ENCODE measurements around the gene SLC5A4. TPM values are rescaled to one million over a fixed set of nuclear protein-coding genes. Genes with fewer than 3 reads are reported as not detected.
"Not testable (repeated sequence)": the region's sequence is repeated elsewhere in the genome, so short reads cannot be mapped to it uniquely, and the experiment has no call there.

The SLC5A4 gene
- total RNA-seq (2014; rRNA removed), result not detected in 2 replicates
- polyA plus RNA-seq (2012), result not detected

DNA sequence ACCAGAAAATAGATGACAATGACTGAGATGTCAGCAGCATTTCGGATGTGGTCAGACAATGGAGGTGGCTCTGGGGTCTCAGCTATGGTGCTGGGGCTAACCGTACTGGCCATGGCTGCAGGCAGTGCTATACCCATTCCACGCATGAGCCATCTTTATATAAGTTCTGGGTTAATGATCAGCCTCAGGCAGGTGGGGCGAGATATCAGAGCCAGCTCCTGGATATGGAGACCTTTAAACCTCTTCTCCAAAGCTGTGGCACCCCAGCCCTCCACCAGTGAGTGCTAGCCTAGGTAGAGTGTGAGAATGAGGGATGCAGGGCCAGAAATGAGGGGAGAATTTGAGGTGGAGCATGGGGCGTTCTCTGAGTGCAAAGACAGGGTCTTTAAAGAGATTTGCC, at the start of gene SLC5A4:
TSS of gene SLC5A4 (minus strand) at position 131 of the 400 bp plus-strand sequence. CDS start at position 113, 18 bp downstream.
- DNase-seq (ENCODE audit: low read depth), result no peak

DNA sequence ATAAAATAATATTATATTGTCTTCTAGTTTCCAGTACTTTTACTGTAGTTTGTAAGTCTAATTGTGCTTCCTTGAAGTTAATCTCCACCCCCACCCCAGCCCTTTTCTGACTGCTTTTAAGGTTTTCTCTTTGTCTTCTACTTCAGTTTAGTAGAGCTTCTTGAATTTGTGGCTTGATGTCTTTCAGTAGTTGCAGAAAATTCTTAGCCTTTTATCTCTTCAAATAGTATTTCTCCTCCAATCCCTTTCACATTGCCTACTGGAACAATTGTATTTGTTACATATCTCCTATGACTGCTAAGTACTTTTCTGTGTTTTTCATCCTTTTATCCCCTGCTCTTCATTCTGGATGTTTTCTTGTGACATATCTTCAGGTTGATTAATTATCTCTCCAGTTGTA, 38.8 kb upstream of the SLC5A4 start:
- DNase-seq (ENCODE audit: low read depth), result not testable (repeated sequence)

- no peak for DNase-seq (ENCODE audit: low read depth)
These were observed 31.2 kb upstream of the SLC5A4 start for GRCh38 chr22:32286290-32286840.

GRCh38 chr22:32281072-32281471, 25.9 kb upstream of the SLC5A4 start:
- peak; percentile 74 for DNase-seq (ENCODE audit: low read depth)

GRCh38 chr22:32275353-32275752, 20.2 kb upstream of the SLC5A4 start:
- DNase-seq (ENCODE audit: low read depth), result not testable (repeated sequence)

- no peak for DNase-seq (ENCODE audit: low read depth)
These were observed 16.2 kb upstream of the SLC5A4 start for GRCh38 chr22:32271389-32271788.

DNA sequence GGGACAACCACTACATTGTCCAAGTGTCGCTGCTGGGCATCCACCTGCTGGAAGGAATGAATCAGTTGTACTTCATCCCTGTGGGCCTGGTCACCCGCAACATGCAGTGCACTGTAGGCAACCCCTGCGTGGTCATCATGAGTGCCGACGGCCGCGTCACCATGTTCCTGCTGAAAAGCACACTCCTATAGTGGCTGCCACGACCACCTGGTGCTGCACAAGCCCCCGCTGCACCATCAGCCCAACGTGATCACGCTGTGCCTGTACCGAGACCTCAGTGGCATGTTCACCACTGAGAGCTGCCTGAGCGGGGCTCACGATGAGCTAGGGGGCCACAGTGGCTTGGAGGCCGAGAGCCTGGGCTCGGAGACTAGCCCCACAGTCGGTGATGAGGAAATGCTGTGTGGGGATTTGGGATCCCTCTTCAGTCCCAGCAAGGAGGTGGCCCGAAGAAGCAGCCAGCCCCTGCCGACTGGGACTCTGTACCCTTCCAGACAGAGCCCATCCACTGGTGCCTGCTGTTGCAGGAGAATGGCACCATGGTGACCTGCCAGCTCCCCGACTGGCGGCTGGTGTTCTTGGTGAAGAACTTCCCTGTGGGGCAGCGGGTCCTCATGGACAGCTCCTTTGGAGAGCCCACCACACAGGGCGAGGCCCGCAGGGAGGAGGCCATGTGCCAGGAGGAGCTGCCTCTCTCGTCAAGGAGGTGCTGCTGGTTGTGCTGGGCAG, 15.7 kb upstream of the SLC5A4 start:
- no peak for DNase-seq (ENCODE audit: low read depth)

- no peak for DNase-seq (ENCODE audit: low read depth)
These were observed 14.2 kb upstream of the SLC5A4 start for GRCh38 chr22:32269316-32269715.

DNA sequence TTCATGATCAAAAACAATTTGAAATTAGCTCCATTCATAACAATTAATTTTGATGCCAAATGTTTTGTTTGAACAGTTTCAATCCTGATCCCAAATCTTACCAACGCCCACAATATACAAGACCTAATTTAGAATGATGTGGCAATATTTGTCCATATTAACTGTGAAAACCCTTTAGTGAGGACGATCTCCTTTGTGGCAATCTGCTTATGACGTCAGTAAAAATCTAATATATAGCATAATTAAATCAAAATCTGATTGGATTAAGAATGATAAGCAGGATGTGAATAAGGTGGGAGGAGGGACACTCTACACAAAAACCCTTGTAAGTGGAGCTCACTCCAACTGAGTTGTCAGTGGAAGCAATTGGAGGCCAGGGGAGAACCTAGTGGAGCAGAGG, 11.9 kb upstream of the SLC5A4 start:
- DNase-seq (ENCODE audit: low read depth), result no peak

GRCh38 chr22:32265882-32266767, 11.0 kb upstream of the SLC5A4 start:
- DNase-seq (ENCODE audit: low read depth), result peak; percentile 63

DNA sequence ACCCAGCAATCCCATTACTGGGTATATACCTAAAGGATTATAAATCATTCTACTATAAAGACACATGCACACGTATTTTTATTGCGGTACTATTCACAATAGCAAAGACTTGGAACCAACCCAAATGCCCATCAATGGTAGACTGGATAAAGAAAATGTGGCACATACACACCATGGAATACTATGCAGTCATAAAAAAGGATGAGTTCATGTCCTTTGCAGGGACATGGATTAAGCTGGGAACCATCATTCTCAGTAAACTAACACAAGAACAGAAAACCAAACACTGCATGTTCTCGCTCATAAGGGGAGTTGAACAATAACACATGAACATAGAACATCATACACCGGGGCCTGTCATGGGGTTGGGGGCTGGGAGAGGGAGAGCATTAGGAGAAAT, 8.5 kb upstream of the SLC5A4 start:
- DNase-seq (ENCODE audit: low read depth), result not testable (repeated sequence)

DNA sequence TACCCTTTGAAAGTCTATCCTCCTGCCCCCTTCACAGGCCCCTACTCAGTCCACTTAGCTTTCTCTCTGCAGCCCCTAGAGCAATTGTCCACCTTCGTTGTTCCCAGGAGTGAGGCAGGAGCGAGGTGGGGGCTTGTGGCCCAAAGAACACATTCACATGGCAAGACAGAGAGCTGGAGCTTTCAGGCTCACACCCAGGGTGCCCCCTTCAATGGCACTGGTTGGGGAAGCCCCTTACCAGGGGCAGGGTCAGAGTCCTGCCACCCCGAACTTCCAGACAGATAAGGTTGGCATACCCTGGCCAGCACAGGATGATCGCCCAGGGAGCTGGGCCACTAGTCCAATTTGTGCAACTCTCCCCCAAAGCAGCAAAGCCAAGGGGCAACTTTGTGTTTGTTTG, 6.2 kb upstream of the SLC5A4 start:
- no peak for DNase-seq (ENCODE audit: low read depth)

- no peak for DNase-seq (ENCODE audit: low read depth)
These were observed 3.6 kb upstream of the SLC5A4 start for GRCh38 chr22:32258791-32259190.

GRCh38 chr22:32255726-32256125, 579 bp upstream of the SLC5A4 start:
- DNase-seq (ENCODE audit: low read depth), result no peak

GRCh38 chr22:32249231-32249630, 5.9 kb downstream of the SLC5A4 start:
- no peak for DNase-seq (ENCODE audit: low read depth)

- no peak for DNase-seq (ENCODE audit: low read depth)
These were observed 6.9 kb downstream of the SLC5A4 start for GRCh38 chr22:32248276-32248675.

DNA sequence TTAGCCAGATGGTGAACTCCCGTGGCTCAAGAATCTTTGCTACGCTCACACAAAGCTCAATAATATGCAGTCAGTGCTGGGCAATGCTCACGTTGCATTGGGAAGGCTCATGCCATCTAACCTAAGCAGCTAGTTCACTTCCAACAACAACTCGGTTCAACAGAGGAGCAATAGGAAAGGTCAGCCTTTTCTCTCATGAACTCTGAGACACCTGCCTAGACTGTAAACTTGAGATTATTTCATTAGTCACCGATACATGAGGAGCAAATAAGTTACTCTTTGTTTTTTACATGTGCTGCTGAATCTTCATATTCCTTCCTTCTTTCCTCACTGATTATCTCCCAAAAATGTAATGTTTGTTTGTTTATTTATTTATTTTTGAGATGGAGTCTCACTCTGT, 9.0 kb downstream of the SLC5A4 start:
- no peak for DNase-seq (ENCODE audit: low read depth)

- no peak for DNase-seq (ENCODE audit: low read depth)
These were observed 10.1 kb downstream of the SLC5A4 start for GRCh38 chr22:32245042-32245441.

DNA sequence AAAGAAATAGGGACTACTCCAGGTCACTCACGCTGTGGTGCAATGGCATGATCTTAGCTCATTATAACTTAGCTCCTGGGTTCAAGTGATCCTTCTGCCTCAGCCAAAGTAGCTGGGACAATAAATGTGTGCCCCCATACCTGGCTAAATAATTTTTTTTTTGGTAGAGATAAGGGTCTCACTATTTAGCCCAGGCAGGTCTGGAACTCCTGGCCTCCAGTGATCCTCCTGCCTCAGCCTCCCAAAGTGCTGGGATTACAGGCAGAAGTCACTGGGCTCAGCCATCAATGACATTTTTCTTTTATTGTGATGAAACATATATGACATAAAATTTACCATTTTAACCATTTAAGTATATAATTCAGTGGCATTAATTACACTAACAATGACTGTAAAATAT, 10.6 kb downstream of the SLC5A4 start:
- DNase-seq (ENCODE audit: low read depth), result no peak

DNA sequence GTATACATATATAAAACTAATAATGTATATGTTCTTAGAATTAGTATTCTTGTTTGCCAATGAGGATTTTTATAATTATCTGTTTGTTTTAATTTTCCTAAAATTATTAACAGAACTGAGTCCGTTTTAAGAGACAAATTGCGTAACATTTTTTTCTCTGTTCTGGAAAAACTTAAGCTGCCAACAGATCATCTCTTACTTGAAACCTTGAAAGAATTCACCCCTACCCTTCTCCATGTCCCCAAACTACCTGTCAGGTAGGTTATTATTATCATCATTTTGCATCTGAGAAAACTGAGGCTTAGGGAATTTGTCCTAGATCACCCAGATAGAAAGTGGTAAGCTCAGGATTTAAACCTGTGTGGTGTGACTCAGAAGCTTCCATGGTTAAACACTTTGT, 14.7 kb downstream of the SLC5A4 start:
- no peak for DNase-seq (ENCODE audit: low read depth)

- no peak for DNase-seq (ENCODE audit: low read depth)
These were observed 17.2 kb downstream of the SLC5A4 start for GRCh38 chr22:32237906-32238305.

- DNase-seq (ENCODE audit: low read depth), result no peak
These were observed 18.2 kb downstream of the SLC5A4 start for GRCh38 chr22:32236970-32237369.

All from LHCN-M2 (cell line).